ENCODE results near the gene CDK2AP2.
"Not testable (repeated sequence)": the region's sequence is repeated elsewhere in the genome, so short reads cannot be mapped to it uniquely, and the experiment has no call there.

The CDK2AP2 gene

DNA sequence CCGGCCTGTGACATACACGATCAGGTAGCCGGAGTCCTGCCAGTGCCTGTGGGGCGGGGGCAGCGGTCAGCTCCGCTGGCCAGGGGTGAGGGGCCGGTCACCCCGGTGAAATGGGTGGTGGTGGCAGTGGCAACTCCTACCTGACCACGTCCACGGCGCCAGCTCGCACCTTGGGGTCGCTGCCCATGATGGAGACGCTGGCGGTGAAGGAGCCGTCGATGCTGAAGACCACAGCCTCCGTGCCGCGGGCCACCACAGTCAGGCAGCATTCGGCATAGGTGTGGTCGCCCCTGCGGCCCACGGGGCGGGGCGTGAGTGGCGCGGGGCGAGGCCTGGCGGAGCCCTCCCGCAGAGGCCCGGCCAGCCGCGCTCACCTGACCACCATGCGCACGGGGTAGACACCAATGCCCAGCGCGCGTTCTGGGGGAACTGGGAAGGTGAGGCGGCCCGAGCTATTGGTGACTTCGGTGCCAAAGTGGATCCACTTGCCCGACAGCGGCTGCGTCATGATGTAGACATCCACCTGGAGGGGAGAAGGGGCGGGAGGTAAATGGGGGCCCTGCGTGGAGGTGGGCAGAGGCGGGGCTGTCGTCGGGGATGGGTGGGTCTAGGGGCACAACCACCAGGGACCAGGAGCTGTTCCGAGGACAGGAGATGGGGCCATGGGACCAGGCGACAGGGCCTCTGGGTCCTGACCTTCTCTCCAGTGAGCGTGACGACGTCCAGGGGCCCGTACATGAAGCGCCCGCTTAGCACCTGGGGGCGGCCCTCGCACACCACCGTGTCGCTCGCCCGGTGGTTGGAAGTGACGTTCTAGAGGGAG is 14.2 kb downstream of the CDK2AP2 start:
- no peak for DNase-seq (ENCODE audit: low read depth)
- no peak overlapping the region for H3K4me3 ChIP-seq (ENCODE audit: low read depth, low read length)

DNA sequence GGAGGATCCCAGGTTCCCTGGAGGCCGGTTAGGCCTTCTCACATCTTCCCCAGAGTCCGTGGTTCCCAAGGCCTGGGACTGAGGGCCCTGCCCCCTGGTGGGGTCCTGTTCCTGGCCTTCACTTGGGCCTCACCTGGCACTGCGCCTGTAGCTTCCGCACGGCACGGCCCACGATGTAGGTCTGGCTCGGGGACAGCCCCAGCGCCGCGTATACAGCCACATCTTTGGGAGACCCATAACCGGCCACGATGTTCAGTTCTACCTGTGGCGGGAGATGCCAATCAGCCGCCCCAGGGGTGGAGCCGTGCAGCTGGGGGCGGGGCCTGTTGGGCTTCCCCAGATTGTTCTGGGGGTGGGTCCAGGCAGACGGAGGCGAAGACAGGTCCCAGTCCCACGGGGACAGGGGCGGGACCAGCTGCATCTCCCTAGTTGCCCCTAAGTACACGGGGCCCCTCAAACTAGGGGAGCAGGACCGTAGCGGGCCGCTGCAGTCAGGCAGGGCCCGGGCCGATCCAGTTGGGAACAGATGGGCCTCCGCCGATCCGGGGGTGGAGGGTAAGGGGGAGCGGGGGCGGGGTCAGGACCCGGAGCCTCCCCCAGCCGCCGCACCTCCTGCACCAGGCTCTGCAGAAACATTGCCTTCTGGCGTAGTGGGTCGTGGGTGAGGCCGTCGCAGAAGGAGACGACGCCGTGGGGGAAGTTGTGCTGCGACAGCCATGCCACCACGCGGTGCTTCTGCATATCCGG is 15.0 kb downstream of the CDK2AP2 start:
- no peak for DNase-seq (ENCODE audit: low read depth)
- no peak overlapping the region for H3K4me3 ChIP-seq (ENCODE audit: low read depth, low read length)

DNA sequence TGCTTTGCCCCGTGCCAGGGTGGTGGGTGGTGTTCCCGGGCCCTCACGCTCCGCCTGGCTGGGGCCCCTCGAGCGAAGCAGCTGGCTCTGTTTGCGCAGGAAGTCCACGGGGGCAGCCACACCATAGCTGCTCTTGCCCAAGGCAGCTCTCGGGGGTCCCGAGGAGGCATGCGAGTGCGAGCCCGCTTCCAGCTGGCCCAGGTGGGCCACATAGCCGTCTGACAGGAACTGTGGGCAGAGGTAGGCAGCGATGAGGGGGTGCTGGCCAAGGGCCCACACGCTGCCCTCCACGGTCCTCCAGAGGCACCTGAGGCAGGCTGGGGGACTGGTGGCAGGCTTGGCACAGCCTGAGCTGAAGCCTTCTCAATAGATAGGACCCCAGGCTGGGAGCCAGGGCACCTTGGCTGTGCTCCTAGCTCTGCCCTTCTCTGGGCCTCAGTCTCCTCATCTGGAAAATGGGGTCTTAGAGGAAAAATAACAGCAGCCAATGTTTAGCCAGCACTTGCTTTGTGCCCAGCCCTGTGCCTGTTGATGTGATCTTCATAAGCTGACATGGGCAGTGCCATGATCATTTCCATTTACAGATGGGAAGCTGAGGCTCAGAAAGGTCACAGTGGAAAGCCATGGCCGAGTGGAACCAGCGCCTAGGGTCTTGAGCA is 15.8 kb downstream of the CDK2AP2 start:
- no peak overlapping the region for H3K4me3 ChIP-seq (ENCODE audit: low read depth, low read length)
- DNase-seq (ENCODE audit: low read depth), result no peak

DNA sequence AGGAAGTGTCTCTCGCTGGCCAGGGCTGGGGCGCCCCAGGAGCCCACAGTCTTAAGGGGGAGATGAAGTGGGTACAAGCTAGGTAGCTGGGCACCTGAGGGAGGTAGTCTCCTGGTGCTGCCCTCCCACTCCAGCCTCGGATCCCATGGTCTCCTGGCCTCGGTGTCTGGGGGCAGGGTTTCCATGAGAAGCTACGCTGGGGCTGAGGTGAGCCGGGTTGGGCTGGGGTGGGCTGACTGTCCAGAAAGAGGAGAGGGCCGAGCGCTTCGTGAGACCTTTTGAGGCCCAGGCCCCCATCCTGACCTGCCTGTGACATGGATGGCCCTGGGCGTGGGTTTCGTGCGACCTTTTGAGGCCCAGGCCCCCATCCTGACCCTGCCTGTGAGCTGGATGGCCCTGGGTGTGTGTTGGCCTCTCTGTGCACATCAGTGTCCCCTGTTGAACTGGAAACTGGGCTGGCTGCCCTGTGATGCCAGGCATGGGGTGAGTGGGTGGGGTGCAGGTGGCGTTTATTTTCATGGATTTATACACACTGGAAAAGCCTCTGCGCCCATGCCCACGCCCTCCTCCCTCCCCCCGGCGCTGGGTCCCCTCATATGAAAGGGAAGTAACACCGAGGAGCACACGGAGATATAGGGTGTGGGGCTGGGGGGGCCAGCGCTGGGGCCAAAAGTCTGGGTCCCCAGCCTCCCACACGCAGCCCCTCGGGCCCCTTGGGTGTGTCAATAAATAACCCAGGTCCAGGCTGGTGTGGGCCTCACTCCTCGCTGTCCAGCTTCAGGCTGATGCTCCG is 16.5 kb downstream of the CDK2AP2 start:
- H3K4me3 ChIP-seq (ENCODE audit: low read depth, low read length), result no peak overlapping the region
- DNase-seq (ENCODE audit: low read depth), result no peak

DNA sequence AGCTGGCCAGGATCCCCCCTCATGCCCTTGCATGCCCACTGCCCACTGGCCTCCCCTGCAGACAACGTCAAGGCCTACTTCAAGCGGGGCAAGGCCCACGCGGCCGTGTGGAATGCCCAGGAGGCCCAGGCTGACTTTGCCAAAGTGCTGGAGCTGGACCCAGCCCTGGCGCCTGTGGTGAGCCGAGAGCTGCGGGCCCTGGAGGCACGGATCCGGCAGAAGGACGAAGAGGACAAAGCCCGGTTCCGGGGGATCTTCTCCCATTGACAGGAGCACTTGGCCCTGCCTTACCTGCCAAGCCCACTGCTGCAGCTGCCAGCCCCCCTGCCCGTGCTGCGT is 17.3 kb downstream of the CDK2AP2 start:
- no peak overlapping the region for H3K4me3 ChIP-seq (ENCODE audit: low read depth, low read length)
- no peak for DNase-seq (ENCODE audit: low read depth)

DNA sequence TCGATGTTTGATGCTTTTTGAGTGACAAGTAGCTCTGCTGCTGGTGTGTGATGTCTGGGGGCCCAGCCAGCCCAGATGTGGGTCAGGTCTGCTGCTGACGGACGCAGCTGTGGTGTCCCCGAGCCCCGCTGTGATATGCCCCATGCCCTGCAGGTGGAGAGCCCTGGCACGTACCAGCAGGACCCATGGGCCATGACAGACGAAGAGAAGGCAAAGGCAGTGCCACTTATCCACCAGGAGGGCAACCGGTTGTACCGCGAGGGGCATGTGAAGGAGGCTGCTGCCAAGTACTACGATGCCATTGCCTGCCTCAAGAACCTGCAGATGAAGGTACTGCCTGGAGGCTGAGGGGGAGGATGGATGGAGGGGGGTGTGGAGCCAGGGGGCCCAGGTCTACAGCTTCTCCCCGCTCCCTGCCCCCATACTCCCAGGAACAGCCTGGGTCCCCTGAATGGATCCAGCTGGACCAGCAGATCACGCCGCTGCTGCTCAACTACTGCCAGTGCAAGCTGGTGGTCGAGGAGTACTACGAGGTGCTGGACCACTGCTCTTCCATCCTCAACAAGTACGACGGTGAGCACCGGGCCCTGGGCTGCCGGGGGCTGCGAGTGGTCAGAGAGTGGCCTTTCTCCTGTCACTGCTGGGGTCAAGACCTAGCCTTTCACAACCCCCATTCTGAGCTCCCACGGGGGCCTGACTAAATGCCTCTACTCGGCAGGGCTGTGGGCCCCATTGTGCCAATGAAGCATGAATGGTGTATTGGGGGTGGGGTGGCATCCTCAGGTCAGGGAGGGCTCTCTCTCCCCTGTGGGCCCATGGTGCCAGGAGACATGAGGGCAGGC is 17.9 kb downstream of the CDK2AP2 start:
- DNase-seq (ENCODE audit: low read depth), result no peak
- no peak overlapping the region for H3K4me3 ChIP-seq (ENCODE audit: low read depth, low read length)

DNA sequence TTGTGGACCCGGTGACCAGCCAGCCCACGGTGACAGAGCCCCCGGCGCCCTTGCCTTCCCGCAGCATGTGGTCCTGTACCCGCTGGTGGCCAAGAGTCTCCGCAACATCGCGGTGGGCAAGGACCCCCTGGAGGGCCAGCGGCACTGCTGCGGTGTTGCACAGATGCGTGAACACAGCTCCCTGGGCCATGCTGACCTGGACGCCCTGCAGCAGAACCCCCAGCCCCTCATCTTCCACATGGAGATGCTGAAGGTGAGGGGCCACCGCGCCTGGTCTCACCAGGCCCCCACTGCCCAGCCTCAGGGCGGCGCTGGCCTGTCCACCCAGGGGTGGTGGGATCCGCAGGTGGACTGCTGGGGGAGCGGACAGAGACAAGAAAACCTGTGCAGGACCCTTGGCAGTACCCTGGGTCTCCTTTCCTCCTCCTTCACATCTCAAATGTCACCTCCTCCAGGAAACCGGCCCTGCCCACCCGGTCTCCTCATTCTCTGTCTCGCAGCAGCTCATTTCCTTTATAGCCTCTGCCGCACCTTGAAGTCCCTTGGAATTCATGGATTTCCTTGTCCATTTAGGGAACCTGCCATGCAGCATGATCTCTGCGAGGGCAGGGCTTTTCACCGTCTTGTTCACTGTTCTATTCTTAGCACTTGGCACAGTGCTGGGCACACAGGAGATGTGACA is 18.6 kb downstream of the CDK2AP2 start:
- no peak for DNase-seq (ENCODE audit: low read depth)
- H3K4me3 ChIP-seq (ENCODE audit: low read depth, low read length), result no peak overlapping the region

DNA sequence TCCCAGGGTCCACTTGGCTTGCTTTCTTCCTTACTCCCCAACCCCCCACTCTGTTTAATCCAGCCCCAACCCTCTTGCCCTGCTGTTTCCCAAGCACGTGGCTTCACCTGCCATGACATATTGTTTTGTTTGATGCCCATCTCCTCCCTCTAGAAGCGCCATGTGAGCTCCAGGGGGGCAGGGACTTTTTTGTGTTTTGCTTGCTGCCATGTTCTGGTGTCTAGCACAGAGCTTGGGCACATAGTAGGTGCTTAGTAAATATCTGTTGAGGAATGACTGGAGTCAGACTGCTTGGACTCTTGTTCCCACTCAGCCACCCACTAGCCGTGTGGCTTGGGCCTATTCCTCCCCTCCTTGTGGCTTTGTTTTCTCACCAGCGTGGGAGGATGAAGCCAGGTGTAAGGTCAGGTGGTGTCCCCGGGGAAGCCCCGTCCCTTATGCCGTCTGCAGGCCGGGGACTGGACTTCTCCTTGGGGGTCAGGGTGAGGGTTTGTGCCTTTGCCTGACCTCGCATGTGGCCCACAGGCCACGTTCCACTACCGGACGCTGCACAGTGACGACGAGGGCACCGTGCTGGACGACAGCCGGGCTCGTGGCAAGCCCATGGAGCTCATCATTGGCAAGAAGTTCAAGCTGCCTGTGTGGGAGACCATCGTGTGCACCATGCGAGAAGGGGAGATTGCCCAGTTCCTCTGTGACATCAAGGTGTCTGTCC is 21.3 kb downstream of the CDK2AP2 start:
- no peak for DNase-seq (ENCODE audit: low read depth)
- H3K4me3 ChIP-seq (ENCODE audit: low read depth, low read length), result no peak overlapping the region

DNA sequence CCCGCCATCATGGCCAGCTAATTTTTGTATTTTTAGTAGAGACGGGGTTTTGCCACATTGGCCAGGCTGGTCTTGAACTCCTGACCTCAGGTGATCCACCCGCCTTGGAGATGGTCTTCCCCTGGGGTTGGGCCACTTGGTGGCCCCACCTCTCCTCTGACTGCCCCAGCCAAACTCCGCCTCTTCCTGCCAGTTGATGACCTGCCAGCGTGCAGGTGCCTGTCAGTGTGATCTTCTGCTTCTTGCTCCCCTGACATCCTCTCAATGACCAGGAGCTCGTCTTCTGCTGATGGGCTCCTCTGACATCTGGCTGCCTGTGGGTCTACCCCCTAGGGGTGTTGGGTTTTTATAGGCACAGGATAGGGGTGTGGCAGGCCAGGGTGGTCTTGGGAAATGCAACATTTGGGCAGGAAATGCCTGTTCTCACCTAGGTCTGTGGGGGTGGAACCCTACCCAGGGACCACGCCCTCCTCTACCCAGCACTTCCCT is 22.0 kb downstream of the CDK2AP2 start:
- DNase-seq (ENCODE audit: low read depth); H3K4me3 ChIP-seq (ENCODE audit: low read depth, low read length): not testable (repeated sequence)

DNA sequence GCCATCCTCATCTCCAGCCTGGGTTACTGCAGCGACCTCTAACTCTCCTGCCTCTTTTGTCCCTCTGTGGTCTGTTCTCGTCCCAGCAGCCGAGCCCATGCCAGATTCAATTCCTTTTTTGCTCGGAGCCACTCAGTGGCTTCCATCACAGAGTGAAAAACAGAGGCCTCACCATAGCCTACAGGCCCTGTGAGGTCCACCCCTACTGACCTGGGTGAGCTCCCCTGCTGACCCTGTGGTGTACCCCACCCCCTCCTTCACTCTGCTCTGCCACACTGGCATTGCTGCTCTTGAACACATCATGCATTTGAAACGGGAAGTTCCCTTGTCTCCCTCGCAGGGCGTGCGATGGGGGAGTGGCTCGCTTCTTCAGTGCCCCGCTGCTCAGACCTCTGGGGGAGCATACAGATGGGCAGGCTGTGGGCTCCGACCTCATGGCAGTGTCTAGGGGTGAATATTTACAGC is 23.1 kb downstream of the CDK2AP2 start:
- no peak overlapping the region for H3K4me3 ChIP-seq (ENCODE audit: low read depth, low read length)
- DNase-seq (ENCODE audit: low read depth), result no peak

DNA sequence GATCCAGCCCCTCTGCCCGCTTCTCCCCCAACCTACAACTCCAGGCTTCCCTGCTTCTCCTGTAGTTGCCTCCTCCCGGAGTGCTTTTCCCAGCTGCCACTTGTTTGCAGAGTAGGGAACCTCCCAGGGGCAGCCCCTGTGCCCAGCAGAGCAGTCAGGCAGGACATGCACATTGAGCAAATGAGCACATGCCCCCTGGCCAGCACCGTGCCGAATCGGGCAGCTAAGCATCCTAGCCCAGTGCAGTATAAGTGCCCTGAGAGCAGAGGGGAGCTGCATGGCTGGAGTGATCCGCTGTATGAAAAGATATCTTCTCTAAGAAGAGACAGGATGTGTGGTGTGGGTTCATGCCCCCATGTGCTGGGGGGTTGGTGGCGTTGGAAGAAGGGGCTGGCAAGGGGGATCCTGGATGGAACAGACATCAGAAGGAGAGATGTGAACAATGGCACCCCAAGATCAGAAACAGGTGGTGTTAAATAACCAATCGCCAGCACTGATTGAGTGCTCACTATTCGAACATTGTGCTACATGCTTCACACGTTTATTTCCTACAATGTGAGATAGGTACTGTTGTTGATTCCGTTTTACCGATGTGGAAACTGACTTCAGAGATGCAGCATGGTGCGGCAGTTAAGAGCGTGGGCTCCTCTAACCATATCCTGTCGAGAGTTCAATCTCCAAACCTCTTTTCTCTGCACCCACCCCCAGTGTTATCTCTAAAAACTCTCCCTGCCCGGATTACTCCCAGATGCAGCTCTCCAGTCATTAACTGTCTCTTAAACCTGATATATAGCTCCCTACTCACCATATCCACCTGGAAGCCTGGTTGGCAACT is 23.9 kb downstream of the CDK2AP2 start:
- peak overlapping the region; percentile 64 for H3K4me3 ChIP-seq (ENCODE audit: low read depth, low read length)
- no peak for DNase-seq (ENCODE audit: low read depth)

DNA sequence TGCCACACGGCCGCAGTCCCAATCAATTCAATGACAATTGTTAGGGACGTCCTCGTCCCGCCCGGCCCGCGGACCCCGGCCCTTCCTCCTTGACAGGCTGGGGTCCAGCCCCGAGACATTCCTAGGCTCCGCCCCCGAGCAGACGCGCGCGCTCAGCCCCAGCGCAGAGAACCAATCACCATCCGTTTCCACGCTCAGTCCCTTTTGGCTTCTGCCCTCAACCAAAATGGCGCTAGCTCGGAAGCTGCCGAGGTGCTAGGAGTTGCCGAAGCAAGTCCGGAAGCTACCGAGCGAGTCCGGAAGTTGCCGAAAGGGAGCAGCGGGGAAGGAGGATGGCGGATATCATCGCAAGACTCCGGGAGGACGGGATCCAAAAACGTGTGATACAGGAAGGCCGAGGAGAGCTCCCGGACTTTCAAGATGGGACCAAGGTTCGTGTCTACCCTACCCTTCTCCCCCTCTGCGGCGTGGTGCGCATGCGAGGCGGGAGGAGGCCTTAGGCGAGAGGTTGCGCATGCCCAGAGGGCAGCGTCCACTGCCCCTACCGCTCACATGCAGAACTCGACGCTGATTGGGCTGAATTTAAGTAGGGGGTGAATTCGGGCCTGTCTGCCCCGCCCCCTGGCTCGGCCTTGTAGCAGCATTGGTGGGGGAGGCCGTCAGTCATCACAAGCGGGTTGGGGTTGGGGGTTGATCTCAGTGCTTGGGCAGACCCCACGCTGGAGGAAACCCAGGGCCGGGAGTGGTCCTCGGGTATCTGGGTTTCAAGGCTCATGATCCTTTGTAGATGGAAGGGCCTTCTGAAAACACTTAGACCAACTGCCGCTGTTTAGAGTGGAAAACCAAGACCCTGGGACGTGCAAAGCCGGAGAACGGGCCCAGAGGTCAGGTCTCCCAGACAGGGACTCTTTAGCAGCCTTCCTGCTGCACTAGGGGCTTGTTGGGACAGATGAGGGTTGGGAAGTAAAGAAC is 24.8 kb downstream of the CDK2AP2 start, which contains the start of gene AIP:
Gene AIP (plus strand): TSS at position 200 of the 972 bp plus-strand sequence. CDS start 133 bp downstream, at position 333.
- peak; percentile 90 for DNase-seq (ENCODE audit: low read depth)
- peak within 1 kb of the TSS; percentile 64 for H3K4me3 ChIP-seq (ENCODE audit: low read depth, low read length)

DNA sequence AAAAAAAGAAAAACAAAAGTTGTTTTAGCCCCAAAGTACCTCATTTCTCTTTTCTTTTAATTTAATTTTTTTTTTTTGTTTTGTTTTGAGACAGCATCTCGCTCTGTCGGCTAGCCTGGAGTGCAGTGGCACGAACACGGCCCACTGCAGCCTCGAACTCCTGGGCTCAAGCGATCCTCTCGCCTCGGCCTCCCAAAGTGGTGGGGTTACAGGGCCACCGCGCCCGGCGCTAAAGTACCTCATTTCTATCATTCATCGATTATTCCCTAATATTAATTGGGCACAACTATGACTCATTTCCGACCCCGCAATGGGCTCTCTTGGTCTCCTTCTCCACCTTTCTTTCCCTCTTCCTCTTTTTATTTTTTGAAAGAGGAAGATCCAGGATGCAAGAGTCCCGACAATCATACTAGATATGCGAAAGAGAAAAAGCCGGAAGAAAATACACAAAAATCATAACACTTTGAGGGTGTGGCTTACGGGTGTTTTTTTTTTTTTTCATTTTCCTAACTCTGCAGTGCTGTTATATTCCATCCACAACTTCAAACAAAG is 25.6 kb downstream of the CDK2AP2 start:
- DNase-seq (ENCODE audit: low read depth), result no peak
- H3K4me3 ChIP-seq (ENCODE audit: low read depth, low read length), result peak overlapping the region; percentile 64

DNA sequence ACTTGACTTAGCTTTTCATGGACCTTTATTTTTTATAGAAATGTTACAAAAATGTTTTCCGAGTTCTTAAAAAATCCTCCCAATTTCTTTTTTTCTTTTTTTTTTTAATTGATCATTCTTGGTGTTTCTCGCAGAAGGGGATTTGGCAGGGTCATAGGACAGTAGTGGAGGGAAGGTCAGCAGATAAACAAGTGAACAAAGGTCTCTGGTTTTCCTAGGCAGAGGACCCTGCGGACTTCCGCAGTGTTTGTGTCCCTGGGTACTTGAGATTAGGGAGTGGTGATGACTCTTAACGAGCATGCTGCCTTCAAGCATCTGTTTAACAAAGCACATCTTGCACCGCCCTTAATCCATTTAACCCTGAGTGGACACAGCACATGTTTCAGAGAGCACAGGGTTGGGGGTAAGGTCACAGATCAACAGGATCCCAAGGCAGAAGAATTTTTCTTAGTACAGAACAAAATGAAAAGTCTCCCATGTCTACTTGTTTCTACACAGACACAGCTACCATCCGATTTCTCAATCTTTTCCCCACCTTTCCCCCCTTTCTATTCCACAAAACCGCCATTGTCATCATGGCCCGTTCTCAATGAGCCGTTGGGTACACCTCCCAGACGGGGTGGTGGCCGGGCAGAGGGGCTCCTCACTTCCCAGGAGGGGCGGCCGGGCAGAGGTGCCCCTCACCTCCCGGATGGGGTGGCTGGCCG is 30.5 kb downstream of the CDK2AP2 start:
- H3K4me3 ChIP-seq (ENCODE audit: low read depth, low read length); DNase-seq (ENCODE audit: low read depth): not testable (repeated sequence)
